ENCODE data around the gene TMEM121.

TMEM121 gene

DNA sequence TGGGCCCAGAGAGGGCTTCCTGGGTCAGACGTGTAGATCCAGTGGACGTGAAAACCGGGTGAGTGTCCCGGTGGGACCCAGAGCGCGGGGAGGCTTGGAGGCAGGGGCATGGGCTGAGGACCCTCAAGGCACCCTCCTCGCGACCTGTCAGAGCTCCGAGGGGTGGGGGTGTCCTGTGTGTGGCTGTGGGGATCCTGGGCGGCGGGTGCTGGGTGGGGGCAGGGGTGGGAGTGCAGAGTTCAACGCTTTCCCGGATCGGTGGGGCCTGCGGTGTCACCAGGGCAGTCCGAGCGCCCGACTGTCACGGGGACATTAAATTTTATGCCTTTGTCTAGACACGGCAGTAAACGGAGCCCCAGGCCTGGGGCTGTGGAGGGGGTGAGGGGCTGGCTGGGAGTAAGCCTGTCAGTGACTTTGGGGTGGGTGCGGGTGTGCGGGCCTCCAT, 1.0 kb downstream of the TMEM121 start:
- no peak for DNase-seq (ENCODE audit: extremely low read depth in 1 of 2, low read depth in 1 of 2)

DNA sequence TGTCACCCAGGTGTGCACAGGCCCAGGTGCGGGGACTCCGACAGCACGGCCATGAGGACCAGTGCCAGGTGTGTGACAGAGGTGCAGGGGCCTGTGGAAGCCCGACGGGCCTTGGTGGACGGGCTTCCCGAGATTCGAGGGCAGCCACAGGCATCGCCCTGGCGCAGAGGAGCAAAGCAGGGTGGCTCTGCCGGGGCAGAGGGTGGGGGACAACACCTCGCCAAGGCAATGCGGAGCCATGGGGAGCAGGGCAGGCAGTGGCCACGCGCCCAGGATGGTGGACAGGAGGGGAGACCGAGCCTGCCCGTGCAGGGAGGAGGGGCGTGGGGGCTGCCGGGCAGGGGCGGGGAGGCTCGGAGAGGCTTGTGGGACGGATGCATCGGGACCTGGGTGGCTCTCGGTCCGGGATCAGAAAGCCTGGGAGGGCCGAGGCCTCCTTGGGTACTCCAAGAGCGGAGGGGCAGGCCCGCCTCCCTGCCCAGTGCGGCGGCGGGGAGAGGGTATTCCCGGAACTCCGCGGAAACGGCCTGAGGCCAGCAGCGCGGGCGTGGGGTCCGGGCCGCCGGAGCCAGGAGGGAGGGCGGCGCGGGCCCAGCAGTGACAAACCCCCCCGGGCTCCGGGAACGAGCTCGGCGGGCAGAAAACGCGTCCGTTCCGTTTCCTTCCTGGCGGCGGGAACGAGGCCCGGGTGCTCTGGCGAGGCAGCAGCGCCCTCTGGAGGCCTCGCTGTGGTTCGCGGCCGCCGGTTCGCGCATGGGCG, 1.6 kb downstream of the TMEM121 start:
- peak; percentile 58 to 64 for DNase-seq (ENCODE audit: extremely low read depth in 1 of 2, low read depth in 1 of 2)

DNA sequence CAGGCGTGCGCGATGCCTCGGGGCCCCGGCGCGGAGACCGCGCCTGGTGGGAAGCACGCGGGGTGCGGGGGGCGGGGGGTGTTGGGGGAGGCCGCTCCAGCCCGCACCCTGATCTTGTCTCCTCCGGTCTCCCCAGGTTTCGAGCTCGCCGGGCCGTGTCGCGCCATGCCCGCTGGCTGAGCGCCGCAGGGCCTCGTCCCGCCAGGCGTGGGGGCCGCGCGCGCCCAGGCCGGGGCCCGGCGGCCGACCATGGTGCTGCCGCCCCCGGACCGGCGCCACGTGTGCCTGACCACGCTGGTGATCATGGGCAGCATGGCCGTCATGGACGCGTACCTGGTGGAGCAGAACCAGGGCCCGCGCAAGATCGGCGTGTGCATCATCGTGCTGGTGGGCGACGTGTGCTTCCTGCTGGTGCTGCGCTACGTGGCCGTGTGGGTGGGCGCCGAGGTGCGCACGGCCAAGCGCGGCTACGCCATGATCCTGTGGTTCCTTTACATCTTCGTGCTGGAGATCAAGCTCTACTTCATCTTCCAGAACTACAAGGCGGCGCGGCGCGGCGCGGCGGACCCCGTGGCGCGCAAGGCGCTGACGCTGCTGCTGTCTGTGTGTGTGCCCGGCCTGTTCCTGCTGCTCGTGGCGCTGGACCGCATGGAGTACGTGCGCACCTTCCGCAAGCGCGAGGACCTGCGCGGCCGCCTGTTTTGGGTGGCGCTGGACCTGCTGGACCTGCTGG, 2.4 kb downstream of the TMEM121 start:
- DNase-seq (ENCODE audit: extremely low read depth in 1 of 2, low read depth in 1 of 2): peak in 1 of 2 donors; percentile 56

DNA sequence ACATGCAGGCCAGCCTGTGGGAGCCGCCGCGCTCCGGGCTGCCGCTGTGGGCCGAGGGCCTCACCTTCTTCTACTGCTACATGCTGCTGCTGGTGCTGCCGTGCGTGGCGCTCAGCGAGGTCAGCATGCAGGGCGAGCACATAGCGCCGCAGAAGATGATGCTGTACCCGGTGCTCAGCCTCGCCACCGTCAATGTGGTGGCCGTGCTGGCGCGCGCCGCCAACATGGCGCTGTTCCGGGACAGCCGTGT, 2.9 kb downstream of the TMEM121 start:
- DNase-seq (ENCODE audit: extremely low read depth in 1 of 2, low read depth in 1 of 2): no peak

DNA sequence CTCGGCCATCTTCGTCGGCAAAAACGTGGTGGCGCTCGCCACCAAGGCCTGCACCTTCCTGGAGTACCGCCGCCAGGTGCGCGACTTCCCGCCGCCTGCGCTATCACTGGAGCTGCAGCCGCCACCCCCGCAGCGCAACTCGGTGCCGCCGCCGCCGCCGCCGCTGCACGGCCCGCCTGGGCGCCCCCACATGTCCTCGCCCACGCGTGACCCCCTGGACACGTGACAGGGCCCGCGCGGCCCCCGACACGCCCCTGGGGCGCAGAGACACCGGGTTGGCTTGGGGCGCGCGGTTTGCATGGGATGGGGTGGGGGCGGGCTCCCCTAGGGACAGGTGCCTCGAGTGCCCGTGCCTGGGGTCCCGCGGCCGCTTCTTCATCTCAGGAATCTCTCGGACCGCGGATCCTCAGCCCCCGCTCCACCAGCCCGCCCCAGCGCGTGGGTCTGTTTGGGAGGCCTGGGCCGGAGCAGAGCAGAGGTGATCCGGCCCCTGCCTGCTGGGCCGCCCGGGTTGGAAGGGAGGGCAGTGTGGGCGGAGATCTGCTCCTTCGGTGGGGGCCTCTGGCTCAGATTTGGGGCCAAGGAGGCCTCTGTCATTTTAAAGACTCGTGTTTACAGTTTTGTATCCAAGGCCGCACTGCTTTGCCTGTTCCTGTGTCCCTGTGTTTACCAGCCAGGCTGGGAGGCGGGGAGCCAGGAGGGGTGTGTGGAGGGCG, 3.3 kb downstream of the TMEM121 start:
- DNase-seq (ENCODE audit: extremely low read depth in 1 of 2, low read depth in 1 of 2): no peak

DNA sequence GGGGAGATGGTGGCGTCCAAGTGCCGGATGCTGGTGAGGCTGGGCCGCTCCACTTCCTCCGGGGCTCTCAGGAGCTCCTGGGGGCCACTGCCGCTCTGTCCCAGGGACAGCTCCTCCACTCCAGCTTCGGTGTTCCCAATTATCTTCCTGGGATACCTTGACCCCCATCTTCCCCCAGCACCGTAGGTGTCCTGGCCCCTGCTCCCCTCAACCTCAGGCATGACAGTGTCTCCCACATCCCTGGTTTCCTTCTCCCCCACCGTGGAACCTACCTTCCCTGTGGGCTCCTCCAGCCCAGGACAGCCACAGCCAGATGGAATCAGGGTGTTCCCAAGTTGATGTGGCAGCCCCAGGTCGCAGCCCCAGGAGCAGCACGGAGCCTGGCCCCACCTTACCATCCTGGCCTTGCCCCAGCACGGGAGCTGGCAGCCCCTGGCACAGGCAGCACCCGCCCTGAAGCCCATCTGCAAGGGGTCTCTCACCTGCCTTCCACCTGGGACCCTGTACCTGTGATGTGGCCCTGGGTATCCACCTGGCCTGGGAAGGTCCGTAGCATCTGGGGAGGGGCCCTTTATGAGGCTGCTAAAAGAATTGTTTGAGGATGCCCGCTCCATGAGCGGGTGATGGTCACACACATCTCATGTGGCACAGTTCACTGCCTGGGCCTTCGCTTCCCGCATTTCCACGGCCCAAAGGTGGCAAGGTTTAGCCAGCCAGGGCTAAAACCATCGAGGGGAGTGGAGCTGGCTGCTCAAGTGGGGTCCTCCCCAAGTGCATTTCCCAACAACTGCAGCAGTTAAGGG, 4.1 kb downstream of the TMEM121 start:
- no peak for DNase-seq (ENCODE audit: extremely low read depth in 1 of 2, low read depth in 1 of 2)

DNA sequence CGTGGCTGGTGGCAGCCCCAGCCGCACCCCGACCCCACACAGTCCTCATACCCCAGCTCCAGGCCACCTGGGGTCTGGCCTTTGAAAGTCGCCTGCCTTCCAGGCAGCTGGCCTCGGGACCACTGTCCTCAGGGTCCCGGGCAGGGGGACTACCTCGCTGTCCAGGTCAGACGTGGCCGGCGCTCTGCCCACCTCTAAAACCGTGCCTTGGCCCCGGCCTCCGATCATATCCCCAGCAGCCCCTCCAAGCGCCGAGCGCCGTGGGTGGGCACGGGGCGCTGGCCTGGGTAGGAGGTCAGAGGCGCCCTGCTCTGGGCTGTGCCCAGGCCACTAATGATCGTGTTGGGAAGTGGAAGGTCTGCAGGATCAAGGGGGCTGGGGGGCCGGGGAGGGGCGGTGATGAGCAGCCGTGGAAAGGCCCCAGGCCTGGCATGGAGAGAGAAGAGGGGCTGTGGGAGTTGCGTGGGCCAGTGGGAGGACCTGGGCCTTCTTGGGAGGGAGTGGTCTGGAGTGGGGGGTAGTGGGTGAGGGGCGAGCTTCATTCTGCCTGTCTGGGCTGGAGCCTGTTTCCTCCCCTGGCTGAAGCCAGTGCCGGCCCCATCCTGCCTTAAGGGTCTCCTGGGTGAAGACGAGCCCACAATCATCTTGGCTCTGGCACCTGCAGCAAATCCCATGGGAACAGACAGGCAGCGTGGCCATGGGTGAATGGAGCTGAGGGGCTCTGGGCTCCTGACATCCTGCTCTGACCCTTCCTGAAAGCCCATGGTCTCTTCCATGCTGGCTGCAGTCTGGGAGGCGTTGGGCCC, 4.9 kb downstream of the TMEM121 start:
- DNase-seq (ENCODE audit: extremely low read depth in 1 of 2, low read depth in 1 of 2): no peak

DNA sequence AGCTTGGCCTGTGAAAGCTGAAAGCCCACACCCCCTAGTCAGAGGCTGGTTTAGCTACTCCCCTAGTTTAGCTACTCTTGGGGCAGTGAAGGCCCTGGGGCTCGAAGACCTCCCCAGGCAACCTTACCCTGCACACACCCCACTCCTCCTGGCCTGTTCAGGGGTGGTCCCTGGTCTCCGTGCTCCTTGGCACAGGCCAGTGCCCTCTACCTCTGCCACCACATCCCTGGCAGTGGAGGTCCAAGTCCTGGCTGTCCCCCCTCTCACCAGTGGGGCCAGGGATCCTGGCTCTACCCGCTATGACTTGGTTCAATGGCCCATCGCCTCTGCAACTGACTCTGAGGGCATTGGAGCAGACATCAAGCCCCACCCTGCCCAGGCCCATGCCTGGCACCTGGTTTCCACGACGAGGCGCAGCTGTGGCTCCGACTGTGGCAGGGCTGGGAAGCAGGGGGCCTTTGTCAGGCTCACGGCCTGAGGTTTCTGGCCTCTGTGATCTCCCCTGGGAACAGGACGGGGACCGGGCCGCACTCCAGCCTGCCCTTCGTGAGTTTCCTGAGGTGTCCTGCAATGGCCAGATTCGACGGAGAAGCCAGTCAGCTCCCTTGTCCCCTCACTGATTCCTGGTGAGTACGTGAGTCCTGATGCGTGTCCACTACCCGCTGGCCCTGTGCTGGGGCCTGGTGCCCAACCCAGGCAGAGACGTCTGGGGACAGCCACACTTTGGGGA, 5.7 kb downstream of the TMEM121 start:
- no peak for DNase-seq (ENCODE audit: extremely low read depth in 1 of 2, low read depth in 1 of 2)

DNA sequence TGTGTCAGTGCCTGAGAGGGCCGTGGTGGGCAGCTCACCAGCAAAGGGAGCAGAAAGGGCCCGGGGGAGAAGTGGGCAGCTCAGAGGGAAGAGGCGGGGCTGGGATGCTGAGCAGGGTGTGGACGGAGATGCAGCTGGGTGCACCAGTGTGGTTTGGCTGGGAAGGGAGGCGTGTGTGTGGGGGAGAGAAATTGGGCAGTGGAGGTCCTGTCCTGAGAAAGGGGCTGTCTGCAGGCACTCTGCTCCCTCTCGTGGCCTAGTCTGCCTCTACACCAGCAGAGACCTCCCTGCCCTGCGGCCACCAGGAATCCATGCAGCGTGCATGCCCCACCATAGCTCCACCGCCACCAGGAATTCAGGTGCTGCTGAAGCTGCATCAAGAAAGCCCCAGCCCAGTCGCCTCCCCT, 6.4 kb downstream of the TMEM121 start:
- no peak for DNase-seq (ENCODE audit: extremely low read depth in 1 of 2, low read depth in 1 of 2)

DNA sequence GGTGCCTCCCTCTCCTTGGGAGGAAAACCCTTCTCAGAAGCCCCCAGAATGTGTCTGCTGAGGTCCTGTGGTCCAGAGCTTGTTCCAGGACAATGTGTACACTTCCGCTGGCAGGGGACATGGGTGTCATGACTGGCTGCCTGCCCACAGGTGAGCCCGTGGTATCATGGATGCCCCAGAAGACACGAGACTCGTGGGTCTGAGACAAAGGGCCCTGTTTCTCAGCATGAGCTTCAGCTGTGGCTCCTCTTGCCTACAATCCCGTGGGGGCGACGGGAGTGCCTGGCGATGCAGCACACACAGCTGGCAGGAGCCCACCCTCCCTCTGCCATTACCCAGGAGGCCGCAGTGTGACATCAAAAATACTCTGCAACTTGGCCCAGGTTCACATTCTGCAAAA, 7.0 kb downstream of the TMEM121 start:
- DNase-seq (ENCODE audit: extremely low read depth in 1 of 2, low read depth in 1 of 2): no peak

DNA sequence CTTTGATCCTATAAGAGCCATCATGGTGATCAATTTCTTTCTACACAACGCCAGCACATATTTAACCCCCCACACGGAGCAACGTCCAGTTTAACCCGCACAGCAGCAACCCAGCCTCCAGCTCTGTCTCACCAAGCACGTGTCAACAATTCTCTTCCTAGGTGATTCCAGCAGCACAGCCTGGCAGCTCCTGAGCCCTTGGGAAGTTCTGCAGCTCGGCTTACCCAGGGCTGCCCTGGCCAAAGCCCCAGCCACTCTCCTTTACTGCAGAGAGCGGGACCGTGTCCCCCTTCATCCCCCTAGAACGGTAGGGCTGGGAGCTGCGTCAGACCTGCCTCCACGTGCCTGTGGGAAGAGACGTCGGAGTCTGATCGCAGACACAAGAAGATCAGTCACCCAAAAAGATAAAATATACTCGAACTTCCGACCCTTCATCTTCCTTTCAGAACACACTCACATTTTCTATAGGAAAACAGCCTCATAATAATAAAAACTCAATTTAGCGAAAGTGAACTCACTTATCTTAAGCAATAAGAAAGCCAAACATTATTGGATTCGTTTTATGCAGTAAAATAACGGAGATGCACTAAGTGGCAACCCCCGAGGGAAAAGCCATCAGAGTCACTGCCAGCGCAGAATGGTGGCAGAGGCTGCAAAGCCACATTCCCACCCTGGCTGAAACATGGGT, 7.6 kb downstream of the TMEM121 start:
- DNase-seq (ENCODE audit: extremely low read depth in 1 of 2, low read depth in 1 of 2): no peak

DNA sequence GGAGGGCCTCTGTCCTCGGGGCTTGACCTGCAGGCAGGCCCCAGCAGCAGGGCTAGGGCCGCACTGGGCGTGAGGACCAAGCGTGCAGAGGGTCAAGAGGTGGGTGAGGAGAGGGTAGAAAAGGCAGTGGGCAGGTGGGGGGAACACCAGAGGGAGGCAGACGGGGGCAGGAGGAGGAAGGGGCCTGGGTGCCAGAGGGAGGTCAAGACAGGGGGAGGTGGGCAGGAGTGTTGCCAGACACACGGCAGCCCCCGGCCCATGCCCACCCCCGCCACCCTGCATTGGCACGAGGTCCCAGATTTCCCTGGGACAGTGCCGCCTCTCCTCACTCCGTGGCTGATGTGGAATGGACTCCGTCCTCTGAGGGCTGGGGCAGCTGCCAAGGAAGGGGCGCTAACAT, 8.2 kb downstream of the TMEM121 start:
- DNase-seq (ENCODE audit: extremely low read depth in 1 of 2, low read depth in 1 of 2): no peak

DNA sequence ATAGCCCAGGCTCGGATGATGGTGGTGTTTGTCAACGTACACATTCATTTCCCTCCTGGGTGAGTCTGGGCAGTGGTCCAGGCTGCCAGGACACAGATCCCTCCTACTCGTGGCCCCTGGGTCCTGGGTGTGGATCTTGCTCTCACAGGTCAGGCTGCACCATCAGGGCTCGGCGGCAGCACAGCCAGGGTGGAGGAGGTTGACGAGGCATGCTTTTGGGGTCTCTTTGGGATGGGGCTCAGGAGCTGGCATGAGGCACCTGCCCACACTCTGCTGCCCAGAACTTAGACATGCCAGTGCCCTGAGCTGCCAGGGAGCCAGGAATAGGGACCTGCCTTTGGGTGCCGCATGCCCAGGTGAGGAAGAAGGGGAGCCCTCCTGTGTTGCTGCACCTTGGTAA, 9.7 kb downstream of the TMEM121 start:
- DNase-seq (ENCODE audit: extremely low read depth in 1 of 2, low read depth in 1 of 2): no peak

DNA sequence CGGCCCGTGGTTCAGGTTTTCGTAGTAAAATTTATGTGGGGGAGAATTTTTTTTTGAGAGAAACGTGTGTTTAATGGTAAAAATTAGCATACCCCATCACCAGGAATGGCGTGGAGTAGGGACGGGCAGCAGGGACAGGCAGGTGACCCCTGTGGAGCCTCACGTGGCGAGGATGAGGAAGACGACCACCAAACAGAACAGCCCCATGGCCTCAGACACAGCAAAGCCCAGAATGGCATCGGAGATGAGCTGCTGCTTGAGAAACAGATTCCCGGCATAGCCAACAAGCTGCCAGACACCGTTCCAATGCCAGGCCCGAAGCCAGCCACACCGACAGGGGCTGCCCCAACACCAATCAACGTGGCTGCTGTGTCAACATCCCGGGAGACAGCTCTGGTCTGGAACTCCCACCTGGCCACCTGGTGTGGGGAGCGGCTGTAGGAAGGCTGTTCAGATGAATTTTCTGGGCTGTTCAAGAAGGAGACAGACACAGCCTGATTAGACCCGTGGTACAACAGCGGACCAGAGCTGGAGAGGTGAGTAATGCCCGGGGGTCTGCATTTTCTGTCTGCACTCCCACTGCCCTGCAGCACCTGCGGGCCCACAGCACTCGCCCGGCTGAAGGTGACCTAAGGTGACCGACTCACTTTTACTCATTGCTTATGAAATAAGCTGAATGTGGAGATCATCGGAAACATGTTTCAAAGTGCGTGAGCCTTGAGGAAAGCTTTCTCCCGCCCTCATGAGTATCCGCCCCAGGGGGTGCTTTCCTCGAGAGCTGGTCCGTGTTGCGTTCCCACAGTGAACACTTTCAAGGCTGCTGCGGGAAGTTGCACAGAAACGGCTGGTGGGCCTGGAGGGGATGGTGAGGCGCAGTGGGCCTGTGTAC, 10.6 kb downstream of the TMEM121 start:
- no peak for DNase-seq (ENCODE audit: extremely low read depth in 1 of 2, low read depth in 1 of 2)

DNA sequence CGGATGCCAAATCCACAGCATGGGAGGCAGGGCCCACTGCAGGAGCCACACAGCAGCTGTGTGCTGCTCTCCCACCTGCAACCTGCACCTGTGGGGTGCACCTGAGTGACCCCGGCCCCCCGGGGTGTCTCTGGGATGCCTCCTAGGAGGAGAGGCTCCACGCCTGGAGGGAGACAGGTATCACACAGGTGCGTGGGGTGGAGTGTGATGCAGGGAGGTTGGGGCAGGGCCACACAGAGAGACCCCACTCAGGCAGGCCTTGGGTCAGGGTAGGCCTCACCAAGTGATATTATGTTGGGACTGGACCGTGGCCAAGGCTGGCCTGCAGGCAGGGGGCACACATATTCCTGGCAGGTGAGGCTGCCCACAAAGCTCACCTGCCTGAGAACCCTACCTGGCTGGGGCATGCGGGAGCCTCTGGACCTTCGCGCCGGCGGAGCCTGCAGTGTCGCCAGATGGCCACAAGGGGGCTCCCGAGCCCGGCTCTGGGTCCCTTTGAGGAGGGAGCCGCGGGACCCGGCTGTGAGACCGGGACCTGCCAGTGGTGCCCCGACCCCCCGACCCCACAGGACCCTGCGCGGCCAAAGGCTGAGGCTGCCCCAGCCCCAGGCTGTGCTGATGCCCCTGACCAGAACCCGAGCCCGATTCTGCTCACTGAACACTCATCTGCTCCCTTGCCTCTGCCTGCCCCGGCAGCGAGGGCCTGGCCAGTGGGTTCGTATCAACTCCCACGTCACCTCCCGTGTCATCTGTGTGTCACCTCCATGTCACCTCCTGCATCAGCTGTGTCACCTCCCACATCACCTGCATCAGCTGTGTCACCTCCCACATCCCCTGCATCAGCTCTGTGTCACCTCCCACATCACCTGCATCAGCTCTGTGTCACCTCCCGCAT, 11.4 kb downstream of the TMEM121 start:
- DNase-seq (ENCODE audit: extremely low read depth in 1 of 2, low read depth in 1 of 2): no peak

DNA sequence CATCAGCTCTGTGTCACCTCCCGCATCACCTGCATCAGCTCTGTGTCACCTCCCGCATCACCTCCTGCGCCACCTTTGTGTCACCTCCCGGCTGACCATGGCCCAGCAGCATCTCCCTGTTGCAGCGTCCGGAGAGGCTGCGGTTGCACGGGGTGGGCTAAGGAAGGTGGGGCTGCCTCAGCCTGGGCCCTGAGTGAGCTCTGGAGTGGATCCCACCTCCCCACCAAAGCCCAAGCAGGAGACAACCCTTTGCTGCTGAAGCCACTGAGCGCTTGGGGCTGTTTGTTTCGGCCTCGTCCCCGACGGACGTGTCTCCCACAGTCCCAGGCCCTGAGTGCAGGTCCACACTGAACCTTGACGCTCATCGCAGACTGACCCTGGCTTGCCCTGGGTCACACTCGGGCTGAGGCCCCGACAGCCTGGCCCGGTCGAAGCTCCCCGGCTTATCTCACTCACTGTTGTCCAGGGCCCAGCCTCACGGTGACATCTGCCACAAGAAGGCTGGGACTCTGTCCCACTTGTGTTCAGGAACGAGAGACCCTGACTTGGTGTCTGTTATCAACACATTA, 12.2 kb downstream of the TMEM121 start:
- no peak for DNase-seq (ENCODE audit: extremely low read depth in 1 of 2, low read depth in 1 of 2)

DNA sequence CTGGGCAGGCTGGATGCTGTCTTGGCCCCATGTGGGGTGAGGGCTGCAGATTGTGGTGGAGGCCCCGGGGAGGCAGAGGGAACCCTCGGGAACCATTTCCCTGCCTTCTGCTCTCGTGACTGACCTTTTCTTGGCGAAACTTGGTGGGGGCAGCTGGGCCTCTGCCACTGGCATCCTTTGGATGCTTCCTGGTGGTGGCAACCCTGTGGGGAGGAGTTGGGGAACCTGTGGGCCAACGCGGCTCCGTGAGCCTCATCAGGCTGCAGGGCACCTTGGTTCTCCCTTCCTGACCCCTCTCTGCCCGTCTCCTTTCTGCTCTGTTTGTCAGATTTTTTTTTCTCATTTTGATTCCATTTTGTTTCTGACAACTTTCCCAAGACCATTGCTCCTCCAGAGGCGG, 14.4 kb downstream of the TMEM121 start:
- DNase-seq (ENCODE audit: extremely low read depth in 1 of 2, low read depth in 1 of 2): no peak

All from stimulated activated CD8-positive, alpha-beta memory T cell treated with anti-CD3 and anti-CD28 coated beads, Interleukin-7, amount 100 ng/mL, for 48 hours (primary cell).